Measurements from ENCODE around the gene CHST12.
"Not testable (repeated sequence)": the region's sequence is repeated elsewhere in the genome, so short reads cannot be mapped to it uniquely, and the experiment has no call there.

Gene CHST12

GRCh38 chr7:2460641-2461040 is 57.2 kb downstream of the CHST12 start:
- DNase-seq (ENCODE audit: low read depth), result no peak

GRCh38 chr7:2461268-2462026 is 58.0 kb downstream of the CHST12 start:
- no peak for DNase-seq (ENCODE audit: low read depth)

DNA sequence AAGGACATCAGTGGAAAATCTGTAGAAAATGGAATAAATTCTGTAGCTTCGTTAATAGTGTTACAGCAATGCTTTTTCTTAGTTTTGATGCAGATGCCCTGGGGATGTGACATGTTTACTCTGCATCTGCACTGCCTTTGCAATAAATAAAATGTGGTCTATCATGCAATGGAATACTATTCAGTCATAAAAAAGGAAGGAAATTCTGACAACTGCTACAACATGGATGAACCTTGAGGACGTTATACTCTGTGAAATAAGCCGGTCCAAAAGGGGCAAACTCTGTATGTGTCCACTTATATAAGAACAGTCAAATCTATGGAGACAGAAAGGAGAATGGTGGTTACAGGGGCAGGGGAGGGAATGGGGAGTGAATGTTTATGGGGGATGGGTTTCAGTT is 59.3 kb downstream of the CHST12 start:
- DNase-seq (ENCODE audit: low read depth), result no peak

DNA sequence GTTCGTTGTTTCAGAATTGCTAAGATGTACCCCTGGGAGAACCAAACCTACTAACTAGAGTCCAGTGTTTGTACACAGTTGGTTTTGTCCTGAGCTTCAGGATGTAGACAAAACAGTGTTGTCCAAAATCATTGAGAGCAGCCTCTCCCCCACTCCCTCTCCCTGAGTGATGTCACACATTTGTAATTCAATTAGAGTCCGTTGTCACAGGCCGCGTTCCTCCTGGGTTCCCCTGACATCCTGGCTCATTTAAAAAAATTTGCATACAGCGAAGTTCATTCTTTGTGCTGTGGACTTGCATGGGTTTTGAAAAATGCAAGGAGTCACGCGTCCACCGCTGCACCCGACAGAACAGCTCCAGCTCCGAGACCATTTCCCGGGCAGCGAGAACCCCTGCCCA is 62.5 kb downstream of the CHST12 start:
- no peak for DNase-seq (ENCODE audit: low read depth)

GRCh38 chr7:2466675-2467074 is 63.3 kb downstream of the CHST12 start:
- DNase-seq (ENCODE audit: low read depth), result no peak

- DNase-seq (ENCODE audit: low read depth), result no peak
Measured at GRCh38 chr7:2468227-2468626, 64.8 kb downstream of the CHST12 start.

DNA sequence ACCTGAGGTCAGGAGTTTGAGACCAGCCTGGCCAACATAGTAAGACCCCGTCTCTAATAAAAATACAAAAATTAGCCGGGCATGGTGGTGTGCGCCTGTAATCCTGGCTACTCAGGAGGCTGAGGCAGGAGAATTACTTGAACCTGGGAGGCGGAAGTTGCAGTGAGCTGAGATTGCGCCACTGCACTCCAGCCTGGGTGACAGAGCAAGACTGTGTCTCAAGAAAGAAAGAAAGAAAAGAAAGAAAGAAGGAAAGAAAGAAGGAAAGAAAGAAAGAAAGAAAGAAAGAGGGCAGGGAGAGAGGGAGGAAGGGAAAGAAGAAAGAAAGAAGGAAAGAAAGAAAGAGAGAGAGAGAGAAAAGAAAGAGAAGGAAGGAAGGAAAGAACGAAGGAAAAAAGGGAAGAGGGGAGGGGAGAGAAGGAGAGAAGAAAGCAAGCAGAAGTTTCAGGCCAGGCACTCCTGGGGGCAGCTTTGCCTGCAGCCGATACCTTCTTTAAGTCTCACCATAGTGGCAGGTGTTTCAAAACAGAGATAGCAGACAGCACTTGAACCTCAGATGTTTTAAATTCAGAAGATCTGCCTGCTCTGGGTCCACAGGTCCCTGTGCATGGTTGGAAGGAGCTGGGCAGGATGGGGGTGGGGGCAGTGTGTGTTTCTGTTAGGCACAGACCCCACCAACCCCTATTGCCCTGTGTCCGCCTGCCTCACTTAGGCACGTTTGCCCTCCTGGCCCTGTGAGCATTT is 66.2 kb downstream of the CHST12 start:
- not testable (repeated sequence) for DNase-seq (ENCODE audit: low read depth)

DNA sequence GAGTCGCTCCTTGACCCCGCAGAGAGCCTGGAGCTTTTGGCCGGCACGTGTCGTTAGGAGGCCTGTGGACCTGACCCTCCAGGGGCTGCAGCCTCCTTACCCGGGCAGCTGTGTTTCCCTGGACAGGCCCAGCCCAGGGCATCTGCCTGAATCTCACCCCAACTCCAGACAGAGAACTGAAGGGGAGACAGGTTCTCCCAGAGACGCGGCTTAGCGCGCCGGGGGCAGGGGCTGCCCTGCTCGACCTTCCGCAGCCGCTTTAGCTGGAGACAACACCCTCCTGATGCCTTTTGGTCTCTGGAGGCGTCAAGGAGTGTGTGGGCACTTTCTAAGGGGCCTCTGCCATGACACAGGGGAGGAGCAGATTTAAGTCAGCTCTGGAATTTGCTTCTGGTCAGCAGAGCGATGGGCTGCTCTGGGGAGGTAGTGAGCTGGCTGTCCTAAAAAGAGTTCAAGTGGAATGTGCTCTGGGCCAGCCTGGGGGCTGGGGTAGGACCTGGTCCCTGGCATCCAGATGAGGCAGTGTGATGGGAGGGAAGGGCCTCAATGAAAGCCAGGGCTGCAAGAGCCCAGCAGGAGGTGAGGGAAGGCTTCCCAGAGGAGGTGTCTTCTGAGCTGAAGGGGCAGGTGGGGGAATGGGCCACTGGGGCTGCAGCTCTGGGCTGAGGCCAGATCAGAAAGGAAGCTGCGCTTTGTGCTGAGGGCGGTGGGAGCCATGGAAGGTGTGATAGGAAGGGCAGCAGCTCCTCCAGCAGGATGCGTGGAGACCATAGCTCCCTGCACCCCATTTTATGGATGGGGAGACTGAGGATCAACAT is 67.0 kb downstream of the CHST12 start:
- DNase-seq (ENCODE audit: low read depth), result no peak

DNA sequence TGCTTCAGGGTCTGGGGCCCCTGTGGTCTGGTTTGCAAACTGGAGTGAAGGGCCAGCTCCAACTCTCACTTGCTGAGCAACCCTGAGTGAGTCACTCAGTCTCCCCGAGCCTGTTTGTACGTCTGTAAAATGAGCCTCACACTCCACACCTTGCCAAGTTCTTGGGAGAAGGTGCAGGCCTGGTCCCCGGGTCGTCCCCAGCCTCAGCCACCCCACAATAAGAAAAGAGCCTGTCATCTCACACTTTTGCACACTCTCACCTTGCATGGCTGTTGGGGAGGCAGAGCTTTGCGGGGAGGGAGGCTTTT is 67.6 kb downstream of the CHST12 start:
- DNase-seq (ENCODE audit: low read depth), result no peak

- DNase-seq (ENCODE audit: low read depth), result no peak
Measured at GRCh38 chr7:2471396-2471795, 68.0 kb downstream of the CHST12 start.

DNA sequence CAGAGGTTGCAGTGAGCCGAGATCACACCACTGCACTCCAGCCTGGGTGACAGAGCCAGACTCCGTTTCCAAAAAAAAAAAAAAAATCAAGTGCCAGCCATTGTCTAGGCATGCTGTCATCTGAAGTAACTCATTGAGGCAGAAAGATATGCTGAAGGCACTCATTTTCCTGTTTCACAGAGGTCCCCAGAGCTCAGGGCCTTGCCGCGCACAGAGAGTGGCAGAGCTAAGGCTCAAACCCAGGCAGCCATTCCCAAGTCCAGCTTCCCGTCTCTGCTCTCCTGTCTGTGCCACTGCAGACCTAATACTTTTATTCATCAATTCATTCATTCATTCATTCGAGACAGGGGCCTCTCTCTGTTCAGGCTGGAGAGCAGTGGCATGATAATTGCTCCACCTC is 69.3 kb downstream of the CHST12 start:
- no peak for DNase-seq (ENCODE audit: low read depth)

GRCh38 chr7:2473496-2474180 is 70.2 kb downstream of the CHST12 start:
- DNase-seq (ENCODE audit: low read depth), result no peak

DNA sequence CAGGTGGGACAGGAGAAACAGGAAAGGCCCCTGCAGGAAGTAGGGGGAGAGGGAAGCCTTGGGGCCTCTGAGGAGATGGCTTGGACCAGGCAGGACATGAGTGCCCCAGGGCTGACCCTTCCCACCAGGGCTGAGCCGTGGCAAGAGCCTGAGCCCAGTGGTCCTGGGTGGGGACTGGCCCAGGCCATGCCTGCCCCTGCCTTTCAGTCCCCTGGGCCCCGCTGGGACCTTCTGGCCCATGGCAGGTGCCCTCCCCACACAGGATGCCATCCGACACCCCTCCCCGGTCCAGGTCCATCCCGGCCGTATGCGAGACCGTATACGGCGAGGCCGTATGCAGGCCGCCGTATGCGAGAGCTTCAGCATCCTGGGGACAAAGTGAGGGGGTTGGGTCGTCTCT is 70.8 kb downstream of the CHST12 start:
- no peak for DNase-seq (ENCODE audit: low read depth)

GRCh38 chr7:2474813-2475677 is 71.6 kb downstream of the CHST12 start:
- no peak for DNase-seq (ENCODE audit: low read depth)

- no peak for DNase-seq (ENCODE audit: low read depth)
Measured at GRCh38 chr7:2475678-2476015, 72.2 kb downstream of the CHST12 start.

- no peak for DNase-seq (ENCODE audit: low read depth)
Measured at GRCh38 chr7:2476298-2476697, 72.9 kb downstream of the CHST12 start, which contains the start of gene GRIFIN. GRIFIN (minus strand) TSS chr7:2476398; CDS start chr7:2476383, 15 bp downstream.

- no peak for DNase-seq (ENCODE audit: low read depth)
Measured at GRCh38 chr7:2476776-2477446, 73.5 kb downstream of the CHST12 start.

GRCh38 chr7:2477447-2478398 is 74.3 kb downstream of the CHST12 start:
- DNase-seq (ENCODE audit: low read depth), result peak; percentile 47

- DNase-seq (ENCODE audit: low read depth), result no peak
Measured at GRCh38 chr7:2478399-2478785, 75.0 kb downstream of the CHST12 start.

- no peak for DNase-seq (ENCODE audit: low read depth)
Measured at GRCh38 chr7:2478800-2479199, 75.4 kb downstream of the CHST12 start.

Measured in stimulated activated CD8-positive, alpha-beta memory T cell treated with anti-CD3 and anti-CD28 coated beads, Interleukin-4, amount 100 ng/mL, for 24 hours (primary cell).